HG03175 (cell line): Measurements from ENCODE around the gene FOXO3B.
"Not testable (repeated sequence)": the region's sequence is repeated elsewhere in the genome, so short reads cannot be mapped to it uniquely, and the experiment has no call there.

Experiments
- ATAC-seq: cut with Tn5 transposase; IDR thresholded peaks from one replicate; pipeline ENCODE4 v1.9.1; 2021; ENCODE audit warnings: mild to moderate bottlenecking, moderate library complexity; ENCODE audit not compliant: unreplicated experiment

FOXO3B gene

GRCh38 chr17:18681767-18682571 lies at the start of gene FOXO3B:
Gene FOXO3B, minus strand, starts transcription at chr17:18682314. Its CDS starts 663 bp downstream, at chr17:18681651.
- peak; percentile 81 for ATAC-seq

- ATAC-seq: not testable (repeated sequence)
These were observed 41.4 kb upstream of the FOXO3B start for GRCh38 chr17:18723509-18723908.

DNA sequence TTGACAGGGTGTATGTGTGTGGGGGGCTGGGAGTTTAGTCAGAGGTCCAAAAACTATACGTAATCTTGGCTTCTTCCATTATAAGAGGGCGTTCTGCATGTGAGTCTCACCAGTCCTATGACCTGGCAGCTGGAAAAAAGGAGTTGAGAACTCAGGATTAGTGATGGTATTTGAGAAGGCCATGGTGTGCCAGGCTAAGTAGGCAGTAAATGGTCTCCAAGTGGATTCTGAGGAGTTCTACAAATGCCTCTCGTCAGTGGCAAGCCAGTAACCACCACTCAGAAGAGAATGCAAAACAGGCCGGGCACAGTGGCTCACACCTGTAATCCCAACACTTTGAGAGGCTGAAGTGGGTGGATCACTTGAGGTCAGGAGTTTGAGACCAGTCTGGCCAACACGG lies 40.5 kb upstream of the FOXO3B start:
- not testable (repeated sequence) for ATAC-seq

GRCh38 chr17:18721775-18722547 lies 39.8 kb upstream of the FOXO3B start:
- not testable (repeated sequence) for ATAC-seq

DNA sequence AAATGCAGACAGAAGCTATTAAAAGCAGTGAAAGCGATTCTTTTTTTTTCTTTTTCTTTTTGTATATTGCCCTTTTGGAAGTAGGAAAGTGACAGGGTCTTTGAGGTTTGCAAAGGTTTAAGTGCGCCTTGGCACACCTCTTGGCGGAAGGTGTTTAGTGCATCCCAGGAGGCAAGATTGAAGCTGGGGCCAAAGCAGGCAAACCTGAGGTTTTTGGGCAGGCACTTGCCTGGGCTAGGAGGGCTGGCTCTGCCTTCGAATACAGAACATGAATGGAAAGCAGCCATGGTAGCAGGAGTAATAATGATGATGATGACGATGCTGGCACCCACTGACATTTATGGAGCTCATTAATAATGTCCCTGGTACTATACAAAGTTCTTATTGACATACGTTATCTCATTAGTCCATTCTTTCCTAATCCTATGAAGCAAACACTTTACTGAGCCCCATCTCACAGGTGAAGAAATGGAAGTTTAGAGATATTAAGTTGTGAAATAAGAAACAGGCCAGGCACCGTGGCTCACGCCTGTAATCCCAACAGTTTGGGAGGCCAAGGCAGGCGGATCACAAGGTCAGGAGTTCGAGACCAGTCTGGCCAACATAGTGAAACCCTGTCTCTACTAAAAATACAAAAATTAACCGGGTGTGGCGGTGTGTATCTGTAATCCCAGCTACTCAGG lies 37.5 kb upstream of the FOXO3B start:
- not testable (repeated sequence) for ATAC-seq

- ATAC-seq: not testable (repeated sequence)
These were observed 36.7 kb upstream of the FOXO3B start for GRCh38 chr17:18718643-18719427.

GRCh38 chr17:18712354-18712999 lies 30.4 kb upstream of the FOXO3B start:
- not testable (repeated sequence) for ATAC-seq

- ATAC-seq: not testable (repeated sequence)
These were observed 26.1 kb upstream of the FOXO3B start for GRCh38 chr17:18708215-18708614.

- ATAC-seq: not testable (repeated sequence)
These were observed 23.8 kb upstream of the FOXO3B start for GRCh38 chr17:18705955-18706354.

- ATAC-seq: not testable (repeated sequence)
These were observed 16.5 kb upstream of the FOXO3B start for GRCh38 chr17:18698473-18699103.

DNA sequence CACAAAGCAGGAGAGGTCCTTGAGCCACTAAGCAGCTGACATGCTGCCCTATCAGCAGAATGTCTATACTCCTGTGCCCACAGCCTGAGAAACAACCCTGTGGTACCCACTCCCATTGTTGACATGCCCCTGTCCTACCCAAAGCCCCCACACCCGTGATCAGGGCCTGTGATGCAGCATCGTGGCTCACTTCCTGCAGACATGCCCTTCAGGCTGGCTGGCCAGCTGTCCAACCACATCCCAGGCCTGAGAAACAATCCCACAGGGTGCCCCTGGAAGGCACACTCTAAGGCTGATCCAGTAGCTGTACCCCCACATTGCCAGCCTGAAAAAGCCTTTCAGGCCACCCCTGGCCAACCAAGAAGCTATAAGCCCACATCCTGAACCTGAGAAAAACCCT lies 13.0 kb upstream of the FOXO3B start:
- ATAC-seq: not testable (repeated sequence)

- not testable (repeated sequence) for ATAC-seq
These were observed 554 bp upstream of the FOXO3B start for GRCh38 chr17:18682668-18683067.

- ATAC-seq: not testable (repeated sequence)
These were observed 4.7 kb downstream of the FOXO3B start for GRCh38 chr17:18677381-18677780.

GRCh38 chr17:18676928-18677327 lies 5.2 kb downstream of the FOXO3B start:
- not testable (repeated sequence) for ATAC-seq

DNA sequence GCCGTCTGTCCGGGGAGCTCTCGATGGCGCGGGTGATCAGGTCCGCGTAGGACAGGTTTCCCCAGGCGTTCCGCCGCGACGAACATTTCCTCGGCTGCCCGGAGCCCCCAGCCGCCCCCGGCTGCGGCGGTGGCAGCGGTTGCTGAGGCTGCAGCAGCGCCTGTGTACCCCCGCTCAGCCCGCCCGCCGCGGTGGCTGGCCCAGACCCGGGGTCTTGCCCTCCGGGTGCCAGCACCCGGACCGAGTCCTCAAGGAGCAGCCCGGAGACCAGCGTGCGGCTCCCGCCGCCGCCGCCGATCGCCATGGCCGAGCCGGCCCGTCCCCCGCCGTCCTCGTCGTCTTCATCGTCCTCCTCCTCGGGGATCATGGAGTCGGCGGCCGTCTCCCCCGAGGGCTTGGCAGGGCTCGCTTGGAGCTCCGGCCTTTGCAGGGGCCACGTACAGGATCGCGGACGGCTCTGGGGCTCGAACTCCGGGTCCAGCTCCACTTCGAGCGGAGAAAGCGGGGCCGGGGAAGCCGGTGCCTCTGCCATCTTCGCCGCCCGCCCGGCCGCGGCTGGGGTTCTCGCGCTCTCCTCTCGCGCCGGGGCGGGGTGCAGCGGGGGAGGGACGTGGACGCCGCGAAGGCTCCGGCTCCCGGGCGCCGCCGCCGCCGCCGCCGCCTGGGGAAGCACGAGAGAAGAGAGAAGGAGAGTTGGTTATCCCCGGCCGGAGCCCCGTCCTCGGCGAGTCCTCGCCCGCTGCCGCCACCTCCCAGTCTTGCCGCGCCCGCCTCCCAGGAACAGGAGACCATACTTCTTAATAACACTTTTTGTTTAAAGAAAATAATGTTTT lies 9.5 kb downstream of the FOXO3B start:
- not testable (repeated sequence) for ATAC-seq

DNA sequence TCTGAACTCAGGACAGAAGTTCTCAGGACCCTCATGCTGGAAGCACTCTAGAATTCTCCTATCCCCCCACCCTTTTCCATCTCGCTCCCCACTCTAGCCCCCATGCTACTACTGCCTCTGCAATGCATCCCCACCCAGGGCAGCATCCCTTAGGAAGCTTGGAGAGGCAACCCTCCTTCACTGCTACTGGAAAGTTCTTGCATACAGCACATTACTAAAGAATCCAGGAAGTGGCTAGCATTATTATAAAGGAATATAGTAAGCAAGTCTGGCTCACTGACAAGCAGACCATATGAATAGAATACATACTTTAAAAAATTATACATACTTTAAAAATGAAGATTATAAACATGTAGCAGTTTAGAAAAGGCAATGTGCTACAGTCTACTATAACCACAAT lies 13.5 kb downstream of the FOXO3B start:
- ATAC-seq: not testable (repeated sequence)

DNA sequence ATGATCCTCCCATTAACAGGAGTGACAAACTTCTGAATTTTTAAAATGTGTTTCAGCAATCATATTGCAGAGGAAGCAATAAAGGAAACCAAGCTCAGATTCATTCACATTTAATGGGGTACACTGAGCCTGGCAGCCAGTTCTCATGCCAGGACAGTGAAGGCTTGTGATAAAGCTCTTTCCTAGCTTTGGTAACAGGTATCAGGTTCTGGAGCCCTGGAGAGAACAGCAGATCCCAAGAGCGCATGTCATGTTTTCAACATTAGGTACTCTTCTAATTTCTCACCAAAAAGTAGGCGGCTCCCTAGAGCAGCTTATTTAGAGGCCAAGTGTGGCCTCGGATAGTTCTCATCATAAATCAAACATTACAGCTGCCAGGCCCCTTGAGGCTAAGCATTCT lies 14.6 kb downstream of the FOXO3B start:
- not testable (repeated sequence) for ATAC-seq

- not testable (repeated sequence) for ATAC-seq
These were observed 15.8 kb downstream of the FOXO3B start for GRCh38 chr17:18666326-18666725.
